Measurements from ENCODE around the gene LIX1.

Gene LIX1

DNA sequence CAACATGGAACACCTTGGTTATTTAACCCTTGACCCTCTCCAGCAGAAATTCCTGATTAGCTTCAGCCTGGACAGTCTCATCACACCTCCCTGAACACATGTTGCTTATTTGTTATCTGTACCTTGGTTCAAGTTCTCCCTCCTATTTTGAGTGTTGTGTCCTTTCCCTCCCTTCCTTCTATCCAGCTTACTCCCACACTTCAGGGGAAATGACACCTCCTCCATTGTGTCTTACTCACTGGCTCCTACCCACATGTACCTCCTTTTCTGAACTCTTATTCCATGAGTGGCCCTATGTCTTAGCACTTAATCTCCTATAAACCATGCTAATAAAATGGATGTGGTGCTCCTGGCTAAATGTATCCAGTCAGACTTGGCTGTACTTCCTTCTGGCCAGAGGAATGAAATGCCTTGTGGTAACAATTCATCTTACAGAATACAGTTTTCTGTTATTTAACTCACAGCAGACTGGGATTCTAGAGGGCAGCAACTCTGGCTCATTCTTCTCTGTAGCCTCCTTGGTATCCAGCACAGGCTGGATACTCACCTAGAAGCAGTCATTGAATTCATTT is 11.2 kb downstream of the LIX1 start:
- no peak for TF ChIP-seq ZFX (IDR thresholded peaks at IDR 0.05; ENCODE audit: borderline replicate concordance)

DNA sequence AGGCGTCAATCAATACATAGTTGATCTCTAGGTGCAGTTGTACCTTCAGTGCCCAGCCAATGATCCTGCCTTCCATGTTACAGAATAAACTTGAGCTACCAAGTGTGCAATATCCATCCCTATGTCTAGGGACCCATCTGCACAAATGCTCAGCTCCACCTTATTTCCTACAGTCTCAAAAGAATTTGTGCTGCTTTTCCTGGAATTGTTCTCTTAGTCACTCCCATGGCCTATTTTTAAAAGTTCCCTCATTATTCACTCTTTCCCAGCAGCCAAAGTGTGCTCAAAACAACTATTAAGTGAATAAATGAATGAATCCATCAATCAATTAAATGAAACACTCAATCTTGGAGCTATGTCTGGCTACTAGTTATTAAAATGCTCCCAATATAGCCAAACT is 14.7 kb downstream of the LIX1 start:
- no peak for TF ChIP-seq ZFX (IDR thresholded peaks at IDR 0.05; ENCODE audit: borderline replicate concordance)
- TF ChIP-seq, protein P1, sequence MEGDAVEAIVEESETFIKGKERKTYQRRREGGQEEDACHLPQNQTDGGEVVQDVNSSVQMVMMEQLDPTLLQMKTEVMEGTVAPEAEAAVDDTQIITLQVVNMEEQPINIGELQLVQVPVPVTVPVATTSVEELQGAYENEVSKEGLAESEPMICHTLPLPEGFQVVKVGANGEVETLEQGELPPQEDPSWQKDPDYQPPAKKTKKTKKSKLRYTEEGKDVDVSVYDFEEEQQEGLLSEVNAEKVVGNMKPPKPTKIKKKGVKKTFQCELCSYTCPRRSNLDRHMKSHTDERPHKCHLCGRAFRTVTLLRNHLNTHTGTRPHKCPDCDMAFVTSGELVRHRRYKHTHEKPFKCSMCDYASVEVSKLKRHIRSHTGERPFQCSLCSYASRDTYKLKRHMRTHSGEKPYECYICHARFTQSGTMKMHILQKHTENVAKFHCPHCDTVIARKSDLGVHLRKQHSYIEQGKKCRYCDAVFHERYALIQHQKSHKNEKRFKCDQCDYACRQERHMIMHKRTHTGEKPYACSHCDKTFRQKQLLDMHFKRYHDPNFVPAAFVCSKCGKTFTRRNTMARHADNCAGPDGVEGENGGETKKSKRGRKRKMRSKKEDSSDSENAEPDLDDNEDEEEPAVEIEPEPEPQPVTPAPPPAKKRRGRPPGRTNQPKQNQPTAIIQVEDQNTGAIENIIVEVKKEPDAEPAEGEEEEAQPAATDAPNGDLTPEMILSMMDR (IDR thresholded peaks at IDR 0.05), result no peak

More for the DNA sequence above, 11.2 kb downstream of the LIX1 start:
- H3K27ac ChIP-seq, result no peak overlapping the region

GRCh38 chr5:97125125-97125683 is 17.2 kb downstream of the LIX1 start:
- TF ChIP-seq, protein P1 (IDR thresholded peaks at IDR 0.05), result no peak
- TF ChIP-seq ZFX (IDR thresholded peaks at IDR 0.05; ENCODE audit: borderline replicate concordance), result no peak
- H3K27ac ChIP-seq, result no peak overlapping the region

More for the DNA sequence above, 14.7 kb downstream of the LIX1 start:
- no peak overlapping the region for H3K27ac ChIP-seq

- no peak for TF ChIP-seq ZFX (IDR thresholded peaks at IDR 0.05; ENCODE audit: borderline replicate concordance)
- TF ChIP-seq, protein P1 (IDR thresholded peaks at IDR 0.05), result no peak
- H3K27ac ChIP-seq, result no peak overlapping the region
Observed at GRCh38 chr5:97124335-97124734, 18.1 kb downstream of the LIX1 start.

DNA sequence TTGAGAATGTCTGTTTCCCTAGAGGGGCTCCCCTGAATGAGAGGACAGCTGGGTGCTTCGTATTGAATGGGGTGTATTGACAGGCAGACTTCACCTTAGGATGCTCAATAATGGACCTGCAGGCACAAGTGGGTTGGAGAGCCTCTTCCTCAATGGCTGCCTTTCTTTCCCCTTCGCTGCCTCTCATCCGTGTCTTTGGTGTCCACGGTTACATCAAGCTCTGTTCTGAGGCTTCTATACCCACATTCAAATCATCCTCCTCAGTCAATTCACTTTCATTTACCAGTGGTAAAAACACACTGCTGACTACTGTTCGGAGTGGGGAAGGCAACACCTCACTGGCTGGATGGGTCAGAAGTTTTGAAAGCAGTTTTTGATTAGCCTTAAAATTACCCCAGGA is 20.6 kb downstream of the LIX1 start:
- TF ChIP-seq, protein P1 (IDR thresholded peaks at IDR 0.05), result no peak
- TF ChIP-seq ZFX (IDR thresholded peaks at IDR 0.05; ENCODE audit: borderline replicate concordance), result no peak
- H3K27ac ChIP-seq, result no peak overlapping the region

GRCh38 chr5:97120195-97120594 is 22.2 kb downstream of the LIX1 start:
- TF ChIP-seq, protein P1 (IDR thresholded peaks at IDR 0.05), result no peak
- no peak for TF ChIP-seq ZFX (IDR thresholded peaks at IDR 0.05; ENCODE audit: borderline replicate concordance)
- H3K27ac ChIP-seq, result no peak overlapping the region

DNA sequence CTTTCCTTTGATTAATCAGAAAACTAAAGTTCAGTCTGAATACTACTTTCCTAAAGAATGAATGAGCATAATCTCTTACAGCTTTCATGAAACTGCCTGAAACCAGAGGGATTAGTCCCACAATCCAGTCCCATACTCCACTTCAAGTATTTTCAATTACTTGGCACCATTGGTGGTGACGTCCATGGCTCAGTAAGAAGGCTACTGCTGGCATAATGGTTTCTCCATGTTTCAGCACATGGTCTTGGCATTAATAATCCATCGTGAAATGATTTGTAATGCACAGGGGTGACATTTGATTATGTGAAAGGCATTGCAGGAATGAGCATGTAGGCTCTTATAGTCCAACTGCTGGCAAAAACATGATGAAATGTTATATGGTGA is 23.4 kb downstream of the LIX1 start:
- TF ChIP-seq, protein P1 (IDR thresholded peaks at IDR 0.05), result no peak
- TF ChIP-seq ZFX (IDR thresholded peaks at IDR 0.05; ENCODE audit: borderline replicate concordance), result no peak
- no peak overlapping the region for H3K27ac ChIP-seq
